ENCODE results near the gene TEAD1. TPM values are rescaled to one million over a fixed set of nuclear protein-coding genes. Genes with fewer than 3 reads are reported as not detected.

The TEAD1 gene
- total RNA-seq, 4 donors from 2014 or later = 86.9 to 205 (median 151) TPM

DNA sequence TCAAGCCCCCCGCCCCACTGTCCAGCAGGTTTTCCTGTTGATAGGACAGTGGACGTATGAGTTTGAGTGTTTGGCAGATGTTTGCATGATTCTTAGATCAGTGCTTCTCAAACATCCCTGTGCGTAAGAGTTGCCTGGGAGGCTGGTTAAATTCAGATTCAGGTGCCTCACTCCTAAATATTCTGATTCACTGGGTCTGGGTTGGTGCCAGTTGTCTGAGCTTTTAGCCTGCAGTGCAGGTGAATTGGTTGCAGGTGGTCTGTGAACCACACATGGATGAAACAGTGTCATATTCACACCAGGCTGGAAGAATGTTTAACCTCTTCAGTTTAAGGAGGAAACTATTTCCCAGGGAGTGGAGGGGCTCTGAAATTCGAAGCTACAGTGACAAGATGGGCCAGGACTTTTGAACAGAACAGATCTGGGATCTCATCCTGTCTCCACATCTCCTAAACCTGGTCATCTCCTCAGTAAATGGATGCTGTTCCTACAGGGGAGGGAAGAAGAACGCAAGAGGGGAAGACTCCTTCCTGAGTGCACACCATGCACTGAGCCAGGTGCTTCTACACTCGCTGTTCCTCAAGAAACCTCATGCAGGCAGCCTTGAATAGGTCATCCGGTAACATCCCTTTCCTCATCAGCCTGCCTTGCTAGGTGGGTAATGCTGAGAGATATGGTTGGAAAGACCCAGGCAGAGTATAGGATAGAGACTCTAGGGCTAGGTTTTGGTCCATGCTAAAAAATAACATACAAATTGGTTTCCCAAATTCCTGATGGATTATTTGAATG, 47.8 kb downstream of the TEAD1 start:
- TF ChIP-seq, protein P1, sequence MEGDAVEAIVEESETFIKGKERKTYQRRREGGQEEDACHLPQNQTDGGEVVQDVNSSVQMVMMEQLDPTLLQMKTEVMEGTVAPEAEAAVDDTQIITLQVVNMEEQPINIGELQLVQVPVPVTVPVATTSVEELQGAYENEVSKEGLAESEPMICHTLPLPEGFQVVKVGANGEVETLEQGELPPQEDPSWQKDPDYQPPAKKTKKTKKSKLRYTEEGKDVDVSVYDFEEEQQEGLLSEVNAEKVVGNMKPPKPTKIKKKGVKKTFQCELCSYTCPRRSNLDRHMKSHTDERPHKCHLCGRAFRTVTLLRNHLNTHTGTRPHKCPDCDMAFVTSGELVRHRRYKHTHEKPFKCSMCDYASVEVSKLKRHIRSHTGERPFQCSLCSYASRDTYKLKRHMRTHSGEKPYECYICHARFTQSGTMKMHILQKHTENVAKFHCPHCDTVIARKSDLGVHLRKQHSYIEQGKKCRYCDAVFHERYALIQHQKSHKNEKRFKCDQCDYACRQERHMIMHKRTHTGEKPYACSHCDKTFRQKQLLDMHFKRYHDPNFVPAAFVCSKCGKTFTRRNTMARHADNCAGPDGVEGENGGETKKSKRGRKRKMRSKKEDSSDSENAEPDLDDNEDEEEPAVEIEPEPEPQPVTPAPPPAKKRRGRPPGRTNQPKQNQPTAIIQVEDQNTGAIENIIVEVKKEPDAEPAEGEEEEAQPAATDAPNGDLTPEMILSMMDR (IDR thresholded peaks at IDR 0.05; ENCODE audit: low read depth) = no peak

DNA sequence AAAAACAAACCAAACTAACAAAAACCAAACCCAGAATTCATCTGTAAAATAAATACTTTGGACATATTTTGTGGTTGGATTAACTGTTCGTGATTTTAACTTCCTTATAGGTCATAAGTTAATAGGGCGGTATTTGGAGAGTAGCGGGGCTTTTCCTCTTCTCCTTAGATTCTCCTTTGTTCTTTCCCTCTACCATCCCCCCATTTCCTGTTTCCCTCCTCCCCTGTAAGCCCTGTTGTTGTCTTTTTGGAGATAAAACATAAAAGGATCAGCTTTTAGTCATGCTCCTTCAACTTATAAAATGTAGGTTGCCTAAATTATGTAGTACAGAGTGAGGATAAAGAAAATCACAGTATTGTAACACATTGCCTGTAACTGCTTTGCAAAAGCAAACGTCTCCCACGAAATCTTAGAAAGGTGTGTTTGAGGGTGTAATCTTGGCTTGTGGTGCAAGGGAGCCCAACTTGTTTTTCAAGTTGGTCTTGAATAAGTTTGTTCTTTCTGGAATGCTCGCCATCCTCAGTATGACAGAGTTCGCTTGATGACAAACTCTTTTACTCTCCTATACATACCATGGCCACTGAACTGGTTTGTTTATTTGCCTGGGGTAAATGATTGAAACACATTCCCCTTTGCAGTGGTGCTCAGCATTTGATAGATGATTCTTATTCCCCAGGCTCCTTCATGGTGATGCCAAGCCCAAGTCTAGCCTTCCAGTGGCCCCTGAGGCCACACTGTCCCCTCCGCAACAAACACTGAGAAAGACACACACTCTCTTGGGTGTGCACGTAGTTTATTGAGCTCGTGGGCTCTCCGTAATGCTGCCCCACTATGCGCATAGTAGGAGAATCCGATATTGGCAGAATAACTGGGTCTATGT, 49.4 kb downstream of the TEAD1 start:
- TF ChIP-seq, protein P1 (IDR thresholded peaks at IDR 0.05; ENCODE audit: low read depth) = no peak

DNA sequence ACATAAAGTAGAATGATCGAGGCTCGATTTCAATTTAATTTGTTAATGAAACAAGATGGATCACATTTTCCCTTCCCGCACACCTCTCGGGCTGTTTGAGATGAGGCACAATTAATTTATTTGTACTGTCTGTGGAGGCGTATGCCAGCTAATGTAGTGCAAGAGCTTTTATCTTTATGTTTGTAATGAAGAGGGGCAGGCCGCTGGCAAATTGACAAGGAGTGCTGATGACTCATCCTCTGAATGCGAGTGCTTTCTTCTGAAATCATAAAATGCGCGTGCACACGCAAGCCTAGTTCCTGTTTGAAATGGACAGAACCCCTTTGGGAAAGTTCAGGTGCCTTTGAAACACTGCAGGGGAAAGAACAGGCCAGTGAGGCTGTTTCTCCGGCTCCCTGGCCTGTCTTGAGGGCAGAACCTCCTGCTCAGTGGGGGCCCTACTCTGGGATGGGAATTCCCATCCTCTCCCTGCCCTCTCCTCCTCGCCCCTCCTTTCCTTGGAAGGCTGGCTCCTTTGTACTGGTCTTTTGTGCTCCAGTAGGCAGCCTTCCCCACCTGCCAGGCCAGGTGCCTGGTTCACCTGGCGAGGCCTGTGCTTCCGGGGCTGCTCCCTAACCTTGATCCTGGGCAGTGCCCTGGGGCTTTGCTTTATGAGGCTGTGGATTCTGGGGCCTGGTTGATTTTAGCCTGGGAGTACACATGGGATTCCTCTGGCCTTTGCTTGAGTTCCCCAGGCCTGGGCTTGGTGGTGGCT, 50.3 kb downstream of the TEAD1 start:
- TF ChIP-seq, protein P1 (IDR thresholded peaks at IDR 0.05; ENCODE audit: low read depth) = no peak

GRCh38 chr11:12725055-12725862, 51.0 kb downstream of the TEAD1 start:
- TF ChIP-seq, protein P1 (IDR thresholded peaks at IDR 0.05; ENCODE audit: low read depth) = no peak

DNA sequence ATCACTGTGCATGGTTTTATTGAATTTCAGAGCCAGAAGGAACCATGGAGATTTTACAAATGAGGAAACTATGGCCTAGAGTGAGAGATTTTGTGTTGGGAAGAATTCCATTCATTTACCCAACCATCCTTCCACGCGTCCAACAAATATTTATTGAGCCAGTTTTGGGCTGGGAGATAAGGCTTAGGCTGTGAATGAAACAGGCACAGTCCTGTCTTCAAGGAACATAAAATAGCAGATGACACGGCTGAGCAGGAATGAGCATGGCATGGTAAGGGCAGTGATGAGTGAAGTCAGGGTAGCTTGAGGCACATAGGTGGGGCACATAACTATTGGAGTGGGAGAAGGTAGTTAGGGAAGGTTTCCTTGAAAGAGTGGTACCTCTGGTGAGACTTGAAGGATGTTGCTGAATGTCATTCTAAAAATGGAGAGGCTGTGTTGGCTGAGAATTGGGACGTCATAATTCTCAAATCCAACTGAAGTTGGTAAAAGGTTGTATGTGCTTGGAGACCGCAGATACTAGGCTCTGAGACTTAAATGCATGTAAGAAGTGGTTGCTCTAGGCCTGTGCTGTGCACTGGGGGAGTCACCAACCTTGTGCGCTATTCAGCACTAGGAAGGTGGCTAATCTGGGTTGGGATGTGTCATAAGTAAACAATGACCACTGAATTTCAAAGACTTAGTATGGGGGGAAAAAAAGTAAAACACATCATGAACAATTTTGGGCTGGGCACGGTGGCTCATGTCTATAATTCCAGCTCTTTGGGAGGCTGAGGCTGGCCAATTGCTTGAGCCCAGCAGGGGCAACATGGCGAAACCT, 51.9 kb downstream of the TEAD1 start:
- TF ChIP-seq, protein P1 (IDR thresholded peaks at IDR 0.05; ENCODE audit: low read depth) = no peak

DNA sequence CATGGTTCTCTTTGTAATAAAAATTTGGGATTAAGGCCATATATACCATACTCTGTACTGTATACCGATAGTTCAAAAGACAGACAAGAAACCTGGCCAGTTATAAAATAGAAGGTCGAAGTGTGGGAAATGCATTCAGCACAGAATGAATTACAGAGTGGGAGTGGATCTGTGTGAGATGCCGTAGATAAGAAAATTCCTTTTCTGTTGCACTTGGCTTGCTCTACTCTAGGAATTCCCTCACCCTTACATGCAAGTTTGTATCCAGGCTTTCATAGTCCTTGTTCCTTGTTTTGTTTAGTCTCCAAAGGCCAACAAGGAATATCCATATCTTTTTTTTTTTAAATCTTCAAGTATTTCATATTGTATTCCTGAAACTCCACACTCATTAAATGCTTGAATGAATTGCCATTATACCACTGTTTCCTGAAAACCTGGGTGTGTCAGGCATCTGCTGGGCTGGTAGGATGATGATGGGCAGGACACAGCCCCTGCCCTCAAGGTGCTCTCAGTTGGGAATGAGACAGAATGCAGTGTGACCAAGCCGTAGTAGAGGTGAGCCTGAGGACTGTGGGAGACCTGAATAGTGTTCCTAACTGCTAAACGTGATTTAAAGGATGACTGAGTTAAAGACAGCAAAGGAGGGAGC, 53.5 kb downstream of the TEAD1 start:
- TF ChIP-seq, protein P1 (IDR thresholded peaks at IDR 0.05; ENCODE audit: low read depth) = no peak
